GM23338 (cell line): ENCODE results near the gene KYAT1.

Experiments
- CREB1 ChIP-seq: fragments of 250-450 bp; sonication (Bioruptor Pico); IDR thresholded peaks from 2 replicates; pipeline ENCODE4 v1.5.0; 2020; ENCODE audit warnings: low read depth, mild to moderate bottlenecking, moderate library complexity
- EZH2 ChIP-seq: fragments of 200-600 bp; sonication (generic); IDR thresholded peaks from one replicate; pipeline ENCODE4 v1.8.0; 2017; ENCODE audit warnings: antibody characterized with exemption, mild to moderate bottlenecking, low read depth; ENCODE audit not compliant: unreplicated experiment
- EZH2phosphoT487 ChIP-seq: fragments of 200-600 bp; sonication (generic); IDR thresholded peaks from one replicate; pipeline ENCODE4 v1.8.1; 2018; ENCODE audit warnings: antibody characterized with exemption; ENCODE audit not compliant: unreplicated experiment
- JUNB ChIP-seq: IDR thresholded peaks from one replicate; pipeline ENCODE4 v1.6.1; 2016; ENCODE audit warnings: antibody characterized with exemption; ENCODE audit not compliant: unreplicated experiment
- NANOG ChIP-seq: IDR thresholded peaks from 2 replicates; pipeline ENCODE4 v1.6.1; 2016; ENCODE audit warnings: antibody characterized with exemption, borderline replicate concordance
- POLR2AphosphoS5 ChIP-seq: IDR thresholded peaks from 2 replicates; pipeline ENCODE4 v1.6.1; 2016; ENCODE audit warnings: antibody characterized with exemption, low read depth
- STAT1 ChIP-seq: IDR thresholded peaks from one replicate; pipeline ENCODE4 v1.6.1; 2016; ENCODE audit warnings: antibody characterized with exemption; ENCODE audit not compliant: unreplicated experiment
- ZNF114 ChIP-seq: fragments of 250-450 bp; sonication (Bioruptor Pico); IDR thresholded peaks from 2 replicates; pipeline ENCODE4 v1.5.0; 2020; ENCODE audit warnings: mild to moderate bottlenecking, moderate library complexity
- ZNF331 ChIP-seq: fragments of 250-450 bp; sonication (Bioruptor Pico); IDR thresholded peaks from 2 replicates; pipeline ENCODE4 v1.5.0; 2020; ENCODE audit warnings: low read depth, mild to moderate bottlenecking, moderate library complexity
- TF ChIP-seq, protein P1 (sequence below), 2 experiments: fragments of 200-600 bp in 1 of 2; sonication (generic) in 1 of 2; conservative IDR thresholded peaks; 2 replicates each; pipeline versions ENCODE4 v1.5.1 to v1.6.1; 2016 to 2017; ENCODE audit warnings: antibody characterized with exemption in 2 of 2, low read depth in 2 of 2, mild to moderate bottlenecking in 2 of 2, moderate library complexity in 1 of 2
- TF ChIP-seq, protein P2 (sequence below): IDR thresholded peaks from 2 replicates; pipeline ENCODE4 v1.6.1; 2016; ENCODE audit warnings: antibody characterized with exemption
- TF ChIP-seq, protein P3 (sequence below): IDR thresholded peaks from one replicate; pipeline ENCODE4 v1.6.1; 2018; ENCODE audit warnings: antibody characterized with exemption; ENCODE audit not compliant: unreplicated experiment

DNA sequence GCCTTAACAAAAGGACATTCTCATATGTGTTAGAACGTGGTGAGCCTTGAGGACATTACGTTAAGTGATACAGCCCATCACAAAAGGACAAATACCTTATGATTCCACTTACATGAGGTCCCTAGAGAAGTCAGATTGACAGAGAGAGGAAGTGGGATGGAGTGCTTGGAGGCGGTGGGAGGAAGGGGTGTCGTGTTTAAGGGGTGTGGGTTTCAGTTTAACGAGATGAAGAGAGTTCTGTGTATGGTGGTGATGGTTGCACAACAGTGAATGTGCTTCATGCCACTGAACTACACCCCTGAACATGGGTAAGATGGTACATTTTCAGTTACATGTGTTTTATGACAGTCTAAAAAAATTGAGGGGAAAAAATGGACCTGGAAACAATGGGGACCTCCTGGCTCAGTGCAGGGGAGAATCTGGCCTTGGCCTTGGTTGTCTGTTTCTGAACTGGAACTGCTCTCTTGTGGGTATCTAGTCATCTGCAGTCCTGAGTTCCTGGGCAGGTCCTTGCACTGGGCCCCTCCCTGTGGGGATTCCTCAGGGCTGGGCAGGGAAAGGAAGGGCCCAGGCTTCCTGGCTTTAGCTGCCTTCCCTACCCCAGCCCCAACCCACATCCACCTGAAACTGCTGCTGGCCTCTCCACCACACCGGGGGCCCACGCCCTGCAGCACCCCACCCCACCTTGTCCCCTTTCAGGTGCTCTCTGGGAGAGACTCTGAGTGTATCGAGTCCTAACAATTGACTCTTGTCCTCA is 18.0 kb upstream of the KYAT1 start:
- TF ChIP-seq EZH2 = no peak
- TF ChIP-seq, protein P1, sequence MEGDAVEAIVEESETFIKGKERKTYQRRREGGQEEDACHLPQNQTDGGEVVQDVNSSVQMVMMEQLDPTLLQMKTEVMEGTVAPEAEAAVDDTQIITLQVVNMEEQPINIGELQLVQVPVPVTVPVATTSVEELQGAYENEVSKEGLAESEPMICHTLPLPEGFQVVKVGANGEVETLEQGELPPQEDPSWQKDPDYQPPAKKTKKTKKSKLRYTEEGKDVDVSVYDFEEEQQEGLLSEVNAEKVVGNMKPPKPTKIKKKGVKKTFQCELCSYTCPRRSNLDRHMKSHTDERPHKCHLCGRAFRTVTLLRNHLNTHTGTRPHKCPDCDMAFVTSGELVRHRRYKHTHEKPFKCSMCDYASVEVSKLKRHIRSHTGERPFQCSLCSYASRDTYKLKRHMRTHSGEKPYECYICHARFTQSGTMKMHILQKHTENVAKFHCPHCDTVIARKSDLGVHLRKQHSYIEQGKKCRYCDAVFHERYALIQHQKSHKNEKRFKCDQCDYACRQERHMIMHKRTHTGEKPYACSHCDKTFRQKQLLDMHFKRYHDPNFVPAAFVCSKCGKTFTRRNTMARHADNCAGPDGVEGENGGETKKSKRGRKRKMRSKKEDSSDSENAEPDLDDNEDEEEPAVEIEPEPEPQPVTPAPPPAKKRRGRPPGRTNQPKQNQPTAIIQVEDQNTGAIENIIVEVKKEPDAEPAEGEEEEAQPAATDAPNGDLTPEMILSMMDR (conservative IDR thresholded peaks at IDR 0.05; ENCODE audit: low read depth in 2 of 2) = no peak
- no peak for TF ChIP-seq POLR2AphosphoS5
- TF ChIP-seq, protein P2, sequence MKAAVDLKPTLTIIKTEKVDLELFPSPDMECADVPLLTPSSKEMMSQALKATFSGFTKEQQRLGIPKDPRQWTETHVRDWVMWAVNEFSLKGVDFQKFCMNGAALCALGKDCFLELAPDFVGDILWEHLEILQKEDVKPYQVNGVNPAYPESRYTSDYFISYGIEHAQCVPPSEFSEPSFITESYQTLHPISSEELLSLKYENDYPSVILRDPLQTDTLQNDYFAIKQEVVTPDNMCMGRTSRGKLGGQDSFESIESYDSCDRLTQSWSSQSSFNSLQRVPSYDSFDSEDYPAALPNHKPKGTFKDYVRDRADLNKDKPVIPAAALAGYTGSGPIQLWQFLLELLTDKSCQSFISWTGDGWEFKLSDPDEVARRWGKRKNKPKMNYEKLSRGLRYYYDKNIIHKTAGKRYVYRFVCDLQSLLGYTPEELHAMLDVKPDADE = no peak
- no peak for TF ChIP-seq ZNF114 (CRISPR knock-in tag)
- no peak for TF ChIP-seq STAT1
- TF ChIP-seq CREB1 (CRISPR knock-in tag) = no peak
- TF ChIP-seq, protein P3, sequence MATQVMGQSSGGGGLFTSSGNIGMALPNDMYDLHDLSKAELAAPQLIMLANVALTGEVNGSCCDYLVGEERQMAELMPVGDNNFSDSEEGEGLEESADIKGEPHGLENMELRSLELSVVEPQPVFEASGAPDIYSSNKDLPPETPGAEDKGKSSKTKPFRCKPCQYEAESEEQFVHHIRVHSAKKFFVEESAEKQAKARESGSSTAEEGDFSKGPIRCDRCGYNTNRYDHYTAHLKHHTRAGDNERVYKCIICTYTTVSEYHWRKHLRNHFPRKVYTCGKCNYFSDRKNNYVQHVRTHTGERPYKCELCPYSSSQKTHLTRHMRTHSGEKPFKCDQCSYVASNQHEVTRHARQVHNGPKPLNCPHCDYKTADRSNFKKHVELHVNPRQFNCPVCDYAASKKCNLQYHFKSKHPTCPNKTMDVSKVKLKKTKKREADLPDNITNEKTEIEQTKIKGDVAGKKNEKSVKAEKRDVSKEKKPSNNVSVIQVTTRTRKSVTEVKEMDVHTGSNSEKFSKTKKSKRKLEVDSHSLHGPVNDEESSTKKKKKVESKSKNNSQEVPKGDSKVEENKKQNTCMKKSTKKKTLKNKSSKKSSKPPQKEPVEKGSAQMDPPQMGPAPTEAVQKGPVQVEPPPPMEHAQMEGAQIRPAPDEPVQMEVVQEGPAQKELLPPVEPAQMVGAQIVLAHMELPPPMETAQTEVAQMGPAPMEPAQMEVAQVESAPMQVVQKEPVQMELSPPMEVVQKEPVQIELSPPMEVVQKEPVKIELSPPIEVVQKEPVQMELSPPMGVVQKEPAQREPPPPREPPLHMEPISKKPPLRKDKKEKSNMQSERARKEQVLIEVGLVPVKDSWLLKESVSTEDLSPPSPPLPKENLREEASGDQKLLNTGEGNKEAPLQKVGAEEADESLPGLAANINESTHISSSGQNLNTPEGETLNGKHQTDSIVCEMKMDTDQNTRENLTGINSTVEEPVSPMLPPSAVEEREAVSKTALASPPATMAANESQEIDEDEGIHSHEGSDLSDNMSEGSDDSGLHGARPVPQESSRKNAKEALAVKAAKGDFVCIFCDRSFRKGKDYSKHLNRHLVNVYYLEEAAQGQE = no peak
- TF ChIP-seq JUNB = no peak
- no peak for TF ChIP-seq EZH2phosphoT487
- TF ChIP-seq ZNF331 (CRISPR knock-in tag) = no peak
- TF ChIP-seq NANOG = no peak
